ENCODE data around the gene PHACTR1.

DNA sequence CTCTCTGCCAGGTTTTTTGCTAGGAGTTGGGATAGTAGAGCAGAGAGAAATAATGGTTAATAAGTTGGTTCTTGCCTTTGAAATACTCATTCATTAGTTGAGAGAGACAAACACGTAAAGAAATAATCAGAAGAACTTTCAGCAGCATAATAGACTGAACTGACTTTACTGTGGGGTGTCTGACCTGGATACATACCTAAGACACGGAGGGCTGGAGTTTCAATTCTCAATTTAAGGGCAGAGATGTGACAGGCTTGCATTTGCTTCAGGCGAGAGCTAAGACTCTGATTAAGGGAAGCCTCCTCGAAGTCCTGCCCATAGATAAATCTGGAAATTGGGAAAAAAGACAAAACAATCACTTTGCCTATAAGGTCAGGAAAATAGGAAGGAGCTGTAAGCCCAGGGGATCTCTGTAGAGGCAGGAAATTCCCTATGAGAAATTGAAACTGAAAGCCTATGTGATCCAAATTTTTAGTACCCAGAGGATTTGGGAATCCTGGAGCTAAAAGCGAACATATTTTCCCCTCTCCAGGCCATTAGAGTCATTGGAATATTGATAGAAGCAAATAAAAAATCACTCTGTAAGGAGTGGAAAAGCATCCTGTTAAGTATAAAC lies 276.8 kb downstream of the PHACTR1 start:
- TF ChIP-seq, protein P1, sequence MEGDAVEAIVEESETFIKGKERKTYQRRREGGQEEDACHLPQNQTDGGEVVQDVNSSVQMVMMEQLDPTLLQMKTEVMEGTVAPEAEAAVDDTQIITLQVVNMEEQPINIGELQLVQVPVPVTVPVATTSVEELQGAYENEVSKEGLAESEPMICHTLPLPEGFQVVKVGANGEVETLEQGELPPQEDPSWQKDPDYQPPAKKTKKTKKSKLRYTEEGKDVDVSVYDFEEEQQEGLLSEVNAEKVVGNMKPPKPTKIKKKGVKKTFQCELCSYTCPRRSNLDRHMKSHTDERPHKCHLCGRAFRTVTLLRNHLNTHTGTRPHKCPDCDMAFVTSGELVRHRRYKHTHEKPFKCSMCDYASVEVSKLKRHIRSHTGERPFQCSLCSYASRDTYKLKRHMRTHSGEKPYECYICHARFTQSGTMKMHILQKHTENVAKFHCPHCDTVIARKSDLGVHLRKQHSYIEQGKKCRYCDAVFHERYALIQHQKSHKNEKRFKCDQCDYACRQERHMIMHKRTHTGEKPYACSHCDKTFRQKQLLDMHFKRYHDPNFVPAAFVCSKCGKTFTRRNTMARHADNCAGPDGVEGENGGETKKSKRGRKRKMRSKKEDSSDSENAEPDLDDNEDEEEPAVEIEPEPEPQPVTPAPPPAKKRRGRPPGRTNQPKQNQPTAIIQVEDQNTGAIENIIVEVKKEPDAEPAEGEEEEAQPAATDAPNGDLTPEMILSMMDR (conservative IDR thresholded peaks at IDR 0.05 in 1 of 2, IDR thresholded peaks at IDR 0.05 in 1 of 2; ENCODE audit: extremely low read depth in 1 of 2, insufficient read depth in 1 of 2, low read depth in 1 of 2, low read length in 2 of 2) = no peak
- no peak for TF ChIP-seq EZH2 (IDR thresholded peaks at IDR 0.05; ENCODE audit: borderline replicate concordance, low read length)
